GM23338 (cell line): ENCODE measurements around the gene ZNF511.

Source experiments
- CREB1 ChIP-seq: fragments of 250-450 bp; sonication (Bioruptor Pico); IDR thresholded peaks from 2 replicates; pipeline ENCODE4 v1.5.0; 2020; ENCODE audit warnings: low read depth, mild to moderate bottlenecking, moderate library complexity
- ETS1 ChIP-seq: IDR thresholded peaks from 2 replicates; pipeline ENCODE4 v1.6.1; 2016; ENCODE audit warnings: antibody characterized with exemption
- EZH2 ChIP-seq: fragments of 200-600 bp; sonication (generic); IDR thresholded peaks from one replicate; pipeline ENCODE4 v1.8.0; 2017; ENCODE audit warnings: antibody characterized with exemption, mild to moderate bottlenecking, low read depth; ENCODE audit not compliant: unreplicated experiment
- EZH2phosphoT487 ChIP-seq: fragments of 200-600 bp; sonication (generic); IDR thresholded peaks from one replicate; pipeline ENCODE4 v1.8.1; 2018; ENCODE audit warnings: antibody characterized with exemption; ENCODE audit not compliant: unreplicated experiment
- JUNB ChIP-seq: IDR thresholded peaks from one replicate; pipeline ENCODE4 v1.6.1; 2016; ENCODE audit warnings: antibody characterized with exemption; ENCODE audit not compliant: unreplicated experiment
- NANOG ChIP-seq: IDR thresholded peaks from 2 replicates; pipeline ENCODE4 v1.6.1; 2016; ENCODE audit warnings: antibody characterized with exemption, borderline replicate concordance
- POLR2AphosphoS5 ChIP-seq: IDR thresholded peaks from 2 replicates; pipeline ENCODE4 v1.6.1; 2016; ENCODE audit warnings: antibody characterized with exemption, low read depth
- STAT1 ChIP-seq: IDR thresholded peaks from one replicate; pipeline ENCODE4 v1.6.1; 2016; ENCODE audit warnings: antibody characterized with exemption; ENCODE audit not compliant: unreplicated experiment
- ZNF114 ChIP-seq: fragments of 250-450 bp; sonication (Bioruptor Pico); IDR thresholded peaks from 2 replicates; pipeline ENCODE4 v1.5.0; 2020; ENCODE audit warnings: mild to moderate bottlenecking, moderate library complexity
- ZNF331 ChIP-seq: fragments of 250-450 bp; sonication (Bioruptor Pico); IDR thresholded peaks from 2 replicates; pipeline ENCODE4 v1.5.0; 2020; ENCODE audit warnings: low read depth, mild to moderate bottlenecking, moderate library complexity
- TF ChIP-seq, protein P1 (sequence below): IDR thresholded peaks from one replicate; pipeline ENCODE4 v1.6.1; 2018; ENCODE audit warnings: antibody characterized with exemption; ENCODE audit not compliant: unreplicated experiment
- TF ChIP-seq, protein P2 (sequence below), 2 experiments: fragments of 200-600 bp in 1 of 2; sonication (generic) in 1 of 2; conservative IDR thresholded peaks; 2 replicates each; pipeline versions ENCODE4 v1.5.1 to v1.6.1; 2016 to 2017; ENCODE audit warnings: antibody characterized with exemption in 2 of 2, low read depth in 2 of 2, mild to moderate bottlenecking in 2 of 2, moderate library complexity in 1 of 2
- TF ChIP-seq, protein P3 (sequence below): fragments of 250-450 bp; sonication (Bioruptor Pico); IDR thresholded peaks from 2 replicates; pipeline ENCODE4 v1.5.0; 2020; ENCODE audit warnings: mild to moderate bottlenecking, moderate library complexity

GRCh38 chr10:133336118-133336576 is 27.4 kb downstream of the ZNF511 start:
- TF ChIP-seq, protein P1, sequence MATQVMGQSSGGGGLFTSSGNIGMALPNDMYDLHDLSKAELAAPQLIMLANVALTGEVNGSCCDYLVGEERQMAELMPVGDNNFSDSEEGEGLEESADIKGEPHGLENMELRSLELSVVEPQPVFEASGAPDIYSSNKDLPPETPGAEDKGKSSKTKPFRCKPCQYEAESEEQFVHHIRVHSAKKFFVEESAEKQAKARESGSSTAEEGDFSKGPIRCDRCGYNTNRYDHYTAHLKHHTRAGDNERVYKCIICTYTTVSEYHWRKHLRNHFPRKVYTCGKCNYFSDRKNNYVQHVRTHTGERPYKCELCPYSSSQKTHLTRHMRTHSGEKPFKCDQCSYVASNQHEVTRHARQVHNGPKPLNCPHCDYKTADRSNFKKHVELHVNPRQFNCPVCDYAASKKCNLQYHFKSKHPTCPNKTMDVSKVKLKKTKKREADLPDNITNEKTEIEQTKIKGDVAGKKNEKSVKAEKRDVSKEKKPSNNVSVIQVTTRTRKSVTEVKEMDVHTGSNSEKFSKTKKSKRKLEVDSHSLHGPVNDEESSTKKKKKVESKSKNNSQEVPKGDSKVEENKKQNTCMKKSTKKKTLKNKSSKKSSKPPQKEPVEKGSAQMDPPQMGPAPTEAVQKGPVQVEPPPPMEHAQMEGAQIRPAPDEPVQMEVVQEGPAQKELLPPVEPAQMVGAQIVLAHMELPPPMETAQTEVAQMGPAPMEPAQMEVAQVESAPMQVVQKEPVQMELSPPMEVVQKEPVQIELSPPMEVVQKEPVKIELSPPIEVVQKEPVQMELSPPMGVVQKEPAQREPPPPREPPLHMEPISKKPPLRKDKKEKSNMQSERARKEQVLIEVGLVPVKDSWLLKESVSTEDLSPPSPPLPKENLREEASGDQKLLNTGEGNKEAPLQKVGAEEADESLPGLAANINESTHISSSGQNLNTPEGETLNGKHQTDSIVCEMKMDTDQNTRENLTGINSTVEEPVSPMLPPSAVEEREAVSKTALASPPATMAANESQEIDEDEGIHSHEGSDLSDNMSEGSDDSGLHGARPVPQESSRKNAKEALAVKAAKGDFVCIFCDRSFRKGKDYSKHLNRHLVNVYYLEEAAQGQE, result no peak
- TF ChIP-seq, protein P2, sequence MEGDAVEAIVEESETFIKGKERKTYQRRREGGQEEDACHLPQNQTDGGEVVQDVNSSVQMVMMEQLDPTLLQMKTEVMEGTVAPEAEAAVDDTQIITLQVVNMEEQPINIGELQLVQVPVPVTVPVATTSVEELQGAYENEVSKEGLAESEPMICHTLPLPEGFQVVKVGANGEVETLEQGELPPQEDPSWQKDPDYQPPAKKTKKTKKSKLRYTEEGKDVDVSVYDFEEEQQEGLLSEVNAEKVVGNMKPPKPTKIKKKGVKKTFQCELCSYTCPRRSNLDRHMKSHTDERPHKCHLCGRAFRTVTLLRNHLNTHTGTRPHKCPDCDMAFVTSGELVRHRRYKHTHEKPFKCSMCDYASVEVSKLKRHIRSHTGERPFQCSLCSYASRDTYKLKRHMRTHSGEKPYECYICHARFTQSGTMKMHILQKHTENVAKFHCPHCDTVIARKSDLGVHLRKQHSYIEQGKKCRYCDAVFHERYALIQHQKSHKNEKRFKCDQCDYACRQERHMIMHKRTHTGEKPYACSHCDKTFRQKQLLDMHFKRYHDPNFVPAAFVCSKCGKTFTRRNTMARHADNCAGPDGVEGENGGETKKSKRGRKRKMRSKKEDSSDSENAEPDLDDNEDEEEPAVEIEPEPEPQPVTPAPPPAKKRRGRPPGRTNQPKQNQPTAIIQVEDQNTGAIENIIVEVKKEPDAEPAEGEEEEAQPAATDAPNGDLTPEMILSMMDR (conservative IDR thresholded peaks at IDR 0.05; ENCODE audit: low read depth in 2 of 2), result no peak
- TF ChIP-seq EZH2phosphoT487 (no peak), EZH2 (no peak), JUNB (no peak), POLR2AphosphoS5 (no peak), STAT1 (no peak), ZNF114 (CRISPR knock-in tag) (no peak), CREB1 (CRISPR knock-in tag) (no peak), ETS1 (no peak), ZNF331 (CRISPR knock-in tag) (no peak), NANOG (no peak)
- TF ChIP-seq, protein P3, sequence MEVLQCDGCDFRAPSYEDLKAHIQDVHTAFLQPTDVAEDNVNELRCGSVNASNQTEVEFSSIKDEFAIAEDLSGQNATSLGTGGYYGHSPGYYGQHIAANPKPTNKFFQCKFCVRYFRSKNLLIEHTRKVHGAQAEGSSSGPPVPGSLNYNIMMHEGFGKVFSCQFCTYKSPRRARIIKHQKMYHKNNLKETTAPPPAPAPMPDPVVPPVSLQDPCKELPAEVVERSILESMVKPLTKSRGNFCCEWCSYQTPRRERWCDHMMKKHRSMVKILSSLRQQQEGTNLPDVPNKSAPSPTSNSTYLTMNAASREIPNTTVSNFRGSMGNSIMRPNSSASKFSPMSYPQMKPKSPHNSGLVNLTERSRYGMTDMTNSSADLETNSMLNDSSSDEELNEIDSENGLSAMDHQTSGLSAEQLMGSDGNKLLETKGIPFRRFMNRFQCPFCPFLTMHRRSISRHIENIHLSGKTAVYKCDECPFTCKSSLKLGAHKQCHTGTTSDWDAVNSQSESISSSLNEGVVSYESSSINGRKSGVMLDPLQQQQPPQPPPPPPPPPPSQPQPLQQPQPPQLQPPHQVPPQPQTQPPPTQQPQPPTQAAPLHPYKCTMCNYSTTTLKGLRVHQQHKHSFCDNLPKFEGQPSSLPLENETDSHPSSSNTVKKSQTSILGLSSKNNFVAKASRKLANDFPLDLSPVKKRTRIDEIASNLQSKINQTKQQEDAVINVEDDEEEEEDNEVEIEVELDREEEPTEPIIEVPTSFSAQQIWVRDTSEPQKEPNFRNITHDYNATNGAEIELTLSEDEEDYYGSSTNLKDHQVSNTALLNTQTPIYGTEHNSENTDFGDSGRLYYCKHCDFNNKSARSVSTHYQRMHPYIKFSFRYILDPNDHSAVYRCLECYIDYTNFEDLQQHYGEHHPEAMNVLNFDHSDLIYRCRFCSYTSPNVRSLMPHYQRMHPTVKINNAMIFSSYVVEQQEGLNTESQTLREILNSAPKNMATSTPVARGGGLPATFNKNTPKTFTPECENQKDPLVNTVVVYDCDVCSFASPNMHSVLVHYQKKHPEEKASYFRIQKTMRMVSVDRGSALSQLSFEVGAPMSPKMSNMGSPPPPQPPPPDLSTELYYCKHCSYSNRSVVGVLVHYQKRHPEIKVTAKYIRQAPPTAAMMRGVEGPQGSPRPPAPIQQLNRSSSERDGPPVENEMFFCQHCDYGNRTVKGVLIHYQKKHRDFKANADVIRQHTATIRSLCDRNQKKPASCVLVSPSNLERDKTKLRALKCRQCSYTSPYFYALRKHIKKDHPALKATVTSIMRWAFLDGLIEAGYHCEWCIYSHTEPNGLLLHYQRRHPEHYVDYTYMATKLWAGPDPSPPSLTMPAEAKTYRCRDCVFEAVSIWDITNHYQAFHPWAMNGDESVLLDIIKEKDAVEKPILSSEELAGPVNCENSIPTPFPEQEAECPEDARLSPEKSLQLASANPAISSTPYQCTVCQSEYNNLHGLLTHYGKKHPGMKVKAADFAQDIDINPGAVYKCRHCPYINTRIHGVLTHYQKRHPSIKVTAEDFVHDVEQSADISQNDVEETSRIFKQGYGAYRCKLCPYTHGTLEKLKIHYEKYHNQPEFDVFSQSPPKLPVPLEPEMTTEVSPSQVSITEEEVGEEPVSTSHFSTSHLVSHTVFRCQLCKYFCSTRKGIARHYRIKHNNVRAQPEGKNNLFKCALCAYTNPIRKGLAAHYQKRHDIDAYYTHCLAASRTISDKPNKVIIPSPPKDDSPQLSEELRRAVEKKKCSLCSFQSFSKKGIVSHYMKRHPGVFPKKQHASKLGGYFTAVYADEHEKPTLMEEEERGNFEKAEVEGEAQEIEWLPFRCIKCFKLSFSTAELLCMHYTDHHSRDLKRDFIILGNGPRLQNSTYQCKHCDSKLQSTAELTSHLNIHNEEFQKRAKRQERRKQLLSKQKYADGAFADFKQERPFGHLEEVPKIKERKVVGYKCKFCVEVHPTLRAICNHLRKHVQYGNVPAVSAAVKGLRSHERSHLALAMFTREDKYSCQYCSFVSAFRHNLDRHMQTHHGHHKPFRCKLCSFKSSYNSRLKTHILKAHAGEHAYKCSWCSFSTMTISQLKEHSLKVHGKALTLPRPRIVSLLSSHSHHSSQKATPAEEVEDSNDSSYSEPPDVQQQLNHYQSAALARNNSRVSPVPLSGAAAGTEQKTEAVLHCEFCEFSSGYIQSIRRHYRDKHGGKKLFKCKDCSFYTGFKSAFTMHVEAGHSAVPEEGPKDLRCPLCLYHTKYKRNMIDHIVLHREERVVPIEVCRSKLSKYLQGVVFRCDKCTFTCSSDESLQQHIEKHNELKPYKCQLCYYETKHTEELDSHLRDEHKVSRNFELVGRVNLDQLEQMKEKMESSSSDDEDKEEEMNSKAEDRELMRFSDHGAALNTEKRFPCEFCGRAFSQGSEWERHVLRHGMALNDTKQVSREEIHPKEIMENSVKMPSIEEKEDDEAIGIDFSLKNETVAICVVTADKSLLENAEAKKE (CRISPR knock-in tag), result no peak
